H1 (cell line): ENCODE measurements around the gene SGCD. TPM values are rescaled to one million over a fixed set of nuclear protein-coding genes. Genes with fewer than 3 reads are reported as not detected.

Source experiments
- CTCF ChIA-PET: fragments of 300-600 bp; sonication (Branson Sonifier 250); formaldehyde crosslinking; loops from one replicate; lab custom pipeline; 2021; ENCODE audit not compliant: partially characterized antibody; lab: Charles Lee
- POLR2A ChIA-PET: fragments of 300-600 bp; sonication (Branson Sonifier 250); formaldehyde crosslinking; loops from one replicate; lab custom pipeline; 2021; ENCODE audit warnings: inconsistent platforms; ENCODE audit not compliant: partially characterized antibody; lab: Charles Lee
- DNase-seq, 2 experiments: peaks; one replicate each; pipeline versions ENCODE4 v3.0.0 to v3.0.0-alpha.2; 2010 to 2022; ENCODE audit warnings: low spot score in 2 of 2, low read depth in 1 of 2, mixed read lengths in 1 of 2
- FAIRE-seq: peaks from 2 replicates; lab custom pipeline; 2011; peaks lifted over from hg19 to GRCh38; lab: Jason Lieb, UNC
- H2AFZ ChIP-seq: 2 replicates; pipeline ENCODE4 v1.8.1; 2012; ENCODE audit warnings: low read length, inconsistent platforms
- H2AK5ac ChIP-seq: 2 replicates; pipeline ENCODE4 v1.6.1; 2013; ENCODE audit warnings: low read depth, low read length
- H2BK120ac ChIP-seq: replicated peaks from 2 replicates; pipeline ENCODE3; 2013; ENCODE audit warnings: low read depth, low read length, inconsistent platforms
- H2BK12ac ChIP-seq: 2 replicates; pipeline ENCODE4 v1.6.1; 2013; ENCODE audit warnings: low read depth, low read length
- H2BK15ac ChIP-seq: 2 replicates; pipeline ENCODE4 v1.6.1; 2013; ENCODE audit warnings: low read length
- H2BK20ac ChIP-seq: 2 replicates; pipeline ENCODE4 v1.6.1; 2013; ENCODE audit warnings: low read length
- H2BK5ac ChIP-seq: 2 replicates; pipeline ENCODE4 v1.6.1; 2013; ENCODE audit warnings: low read depth, low read length
- H3K14ac ChIP-seq: 2 replicates; pipeline ENCODE4 v1.6.1; 2013; ENCODE audit warnings: inconsistent platforms; ENCODE audit not compliant: insufficient read length
- H3K18ac ChIP-seq: 2 replicates; pipeline ENCODE4 v1.6.1; 2013; ENCODE audit warnings: low read length; ENCODE audit errors: extremely low read depth
- H3K23ac ChIP-seq: 2 replicates; pipeline ENCODE4 v1.6.1; 2013; ENCODE audit warnings: inconsistent platforms; ENCODE audit not compliant: insufficient read length
- H3K23me2 ChIP-seq: 2 replicates; pipeline ENCODE4 v1.6.1; 2013; ENCODE audit warnings: low read depth, low read length
- H3K27ac ChIP-seq: 2 replicates; pipeline ENCODE4 v1.6.1; 2011; ENCODE audit warnings: low read depth, low read length, inconsistent platforms
- H3K27me3 ChIP-seq, 4 experiments: replicated peaks in 1 of 4; 1 replicate in 1 of 4; 2 replicates in 3 of 4; pipeline versions ENCODE4 v1.6.1 to v1.8.1; 2011 to 2013; ENCODE audit warnings: low read length in 3 of 4, mild to moderate bottlenecking in 3 of 4, inconsistent platforms in 2 of 4, mixed read lengths in 2 of 4, moderate library complexity in 1 of 4; ENCODE audit not compliant: control insufficient read depth in 3 of 4, insufficient read depth in 3 of 4; ENCODE audit errors: extremely low read depth in 1 of 4
- H3K36me3 ChIP-seq, 4 experiments: 2 replicates each; pipeline versions ENCODE4 v1.6.1 to v1.8.1; 2011 to 2013; ENCODE audit warnings: mild to moderate bottlenecking in 4 of 4, low read length in 3 of 4, moderate library complexity in 2 of 4, control low read depth in 1 of 4, inconsistent platforms in 1 of 4; ENCODE audit not compliant: insufficient read depth in 4 of 4, control insufficient read depth in 2 of 4
- H3K4ac ChIP-seq: replicated peaks from 2 replicates; pipeline ENCODE3; 2013; ENCODE audit warnings: low read length, low read depth, mixed read lengths, inconsistent platforms; ENCODE audit not compliant: insufficient read length
- H3K4me1 ChIP-seq, 4 experiments: replicated peaks in 1 of 4; 1 replicate in 1 of 4; 2 replicates in 3 of 4; pipeline versions ENCODE4 v1.6.1 to v1.8.1; 2011 to 2013; ENCODE audit warnings: low read length in 3 of 4, inconsistent platforms in 2 of 4, mixed read lengths in 1 of 4; ENCODE audit not compliant: insufficient read depth in 4 of 4, control insufficient read depth in 3 of 4
- H3K4me2 ChIP-seq, 2 experiments: 2 replicates each; pipeline versions ENCODE4 v1.6.1 to v1.8.1; 2011 to 2013; ENCODE audit warnings: low read depth in 2 of 2, low read length in 2 of 2, control low read depth in 1 of 2, inconsistent platforms in 1 of 2, mild to moderate bottlenecking in 1 of 2; ENCODE audit not compliant: insufficient read depth in 1 of 2
- H3K4me3 ChIP-seq, 4 experiments: fragments of 200-600, 300-600 bp in 1 of 4; sonication (generic), shearing (Covaris generic), sonication (Bioruptor Twin) in 1 of 4; 2 replicates each; pipeline versions ENCODE4 v1.5.1 to v1.8.1; 2011 to 2016; ENCODE audit warnings: low read length in 4 of 4, low read depth in 3 of 4, control low read depth in 2 of 4, inconsistent platforms in 2 of 4, mild to moderate bottlenecking in 2 of 4, mixed read lengths in 1 of 4, moderate library complexity in 1 of 4; ENCODE audit not compliant: insufficient read depth in 2 of 4; ENCODE audit errors: extremely low read depth in 1 of 4
- H3K56ac ChIP-seq: replicated peaks from 2 replicates; pipeline ENCODE3; 2013; ENCODE audit warnings: low read depth, mild to moderate bottlenecking, mixed read lengths, low read length, inconsistent platforms; ENCODE audit not compliant: insufficient read length
- H3K79me1 ChIP-seq: 2 replicates; pipeline ENCODE4 v1.6.1; 2013; ENCODE audit warnings: low read depth, low read length, control low read depth
- H3K79me2 ChIP-seq, 2 experiments: 2 replicates each; pipeline versions ENCODE4 v1.6.1 to v1.8.1; 2012 to 2013; ENCODE audit warnings: low read length in 2 of 2, mild to moderate bottlenecking in 2 of 2, inconsistent platforms in 1 of 2; ENCODE audit not compliant: insufficient read depth in 2 of 2, control insufficient read depth in 1 of 2
- H3K9ac ChIP-seq, 4 experiments: replicated peaks in 1 of 4; 1 replicate in 1 of 4; 2 replicates in 3 of 4; pipeline versions ENCODE4 v1.6.1 to v1.8.1; 2011 to 2013; ENCODE audit warnings: low read depth in 3 of 4, low read length in 3 of 4, control low read depth in 2 of 4, mild to moderate bottlenecking in 2 of 4, moderate library complexity in 2 of 4, inconsistent platforms in 1 of 4; ENCODE audit errors: extremely low read depth in 1 of 4
- H3K9me3 ChIP-seq, 2 experiments: 2 replicates each; pipeline versions ENCODE4 v1.6.1 to v1.8.1; 2012 to 2013; ENCODE audit warnings: mild to moderate bottlenecking in 2 of 2, moderate library complexity in 2 of 2, control low read depth in 1 of 2, inconsistent platforms in 1 of 2, low read depth in 1 of 2, low read length in 1 of 2, mixed read lengths in 1 of 2; ENCODE audit not compliant: insufficient read depth in 2 of 2
- H4K20me1 ChIP-seq, 2 experiments: replicated peaks in 1 of 2; 2 replicates each; pipeline versions ENCODE3 to v1.8.1; 2011 to 2013; ENCODE audit warnings: inconsistent platforms in 2 of 2, low read length in 2 of 2, mild to moderate bottlenecking in 1 of 2; ENCODE audit not compliant: insufficient read depth in 2 of 2, control insufficient read depth in 1 of 2
- H4K5ac ChIP-seq: 2 replicates; pipeline ENCODE4 v1.6.1; 2013; ENCODE audit warnings: low read length, low read depth, mixed read lengths, inconsistent platforms; ENCODE audit not compliant: insufficient read length
- H4K8ac ChIP-seq: 2 replicates; pipeline ENCODE4 v1.8.0; 2013; ENCODE audit warnings: mild to moderate bottlenecking, moderate library complexity, low read length, inconsistent platforms; ENCODE audit not compliant: insufficient read depth; ENCODE audit errors: extremely low read depth
- H4K91ac ChIP-seq: replicated peaks from 2 replicates; pipeline ENCODE3; 2013; ENCODE audit warnings: low read length, mixed read lengths, inconsistent platforms; ENCODE audit not compliant: insufficient read length
- CHD1 ChIP-seq: IDR thresholded peaks from 2 replicates; pipeline ENCODE4 v1.6.1; 2012; ENCODE audit warnings: low read depth, low read length, improper control_type of control experiment
- HDAC6 ChIP-seq: IDR thresholded peaks from one replicate; pipeline ENCODE4 v1.7.1; 2012; ENCODE audit warnings: low read depth, mild to moderate bottlenecking, inconsistent platforms, low read length, moderate library complexity
- MAX ChIP-seq: IDR thresholded peaks from 2 replicates; pipeline ENCODE4 v1.6.1; 2012; ENCODE audit warnings: inconsistent platforms
- NRF1 ChIP-seq: IDR thresholded peaks from 2 replicates; pipeline ENCODE4 v1.6.1; 2011; ENCODE audit warnings: mild to moderate bottlenecking, low read depth, low read length, improper control_type of control experiment
- RAD21 ChIP-seq, 2 experiments: IDR thresholded peaks in 1 of 2; conservative IDR thresholded peaks in 1 of 2; 2 replicates each; pipeline ENCODE4 v1.6.1; 2011; ENCODE audit warnings: low read depth in 2 of 2, low read length in 2 of 2, improper control_type of control experiment in 1 of 2, inconsistent platforms in 1 of 2, mild to moderate bottlenecking in 1 of 2, moderate library complexity in 1 of 2
- RNF2 ChIP-seq: fragments of 200-900, 300-1000 bp; sonication (generic); IDR thresholded peaks from 2 replicates; pipeline ENCODE4 v1.7.1; 2016; ENCODE audit warnings: borderline replicate concordance, low read depth, mild to moderate bottlenecking, antibody characterized with exemption, low read length; ENCODE audit not compliant: poor library complexity, severe bottlenecking; ENCODE audit errors: missing control alignments
- SIN3A ChIP-seq, 2 experiments: IDR thresholded peaks in 1 of 2; conservative IDR thresholded peaks in 1 of 2; 2 replicates each; pipeline ENCODE4 v1.6.1; 2011 to 2012; ENCODE audit warnings: low read length in 2 of 2, improper control_type of control experiment in 1 of 2, low read depth in 1 of 2, mild to moderate bottlenecking in 1 of 2
- SP4 ChIP-seq: IDR thresholded peaks from 2 replicates; pipeline ENCODE4 v1.6.1; 2012; ENCODE audit warnings: low read length, inconsistent platforms
- SRF ChIP-seq: IDR thresholded peaks from 2 replicates; pipeline ENCODE4 v1.6.1; 2011; ENCODE audit warnings: mild to moderate bottlenecking, low read depth, low read length, moderate library complexity
- TBP ChIP-seq: IDR thresholded peaks from 2 replicates; pipeline ENCODE4 v1.6.1; 2011; ENCODE audit warnings: low read depth, low read length, improper control_type of control experiment
- ZNF274 ChIP-seq: IDR thresholded peaks from 2 replicates; pipeline ENCODE4 v1.7.0; 2012; ENCODE audit warnings: low read length, borderline replicate concordance; ENCODE audit errors: extremely low read depth
- WGBS, 2 experiments: shearing (Covaris generic) in 1 of 2; methylation state at CpG; one replicate each; pipeline versions ENCODE4 v1.1.6 to v1.1.7; 2013 to 2015; ENCODE audit warnings: low lambda C conversion rate in 2 of 2, mixed read lengths in 2 of 2, inconsistent platforms in 1 of 2, low coverage in 1 of 2, missing lambda C conversion rate in 1 of 2; ENCODE audit not compliant: insufficient replicate concordance in 2 of 2, insufficient coverage in 1 of 2, insufficient read length in 1 of 2; ENCODE audit errors: extremely low coverage in 1 of 2, missing lambda C conversion rate in 1 of 2; 5-methylcytosine and 5-hydroxymethylcytosine counted together
- polyA plus RNA-seq, 7 experiments: library from polyadenylated mRNA; depleted of rRNA in 3 of 7; stranded (reverse) in 5 of 7; unstranded in 2 of 7; fragments of >200 nt in 5 of 7; fragments of 200-250 nt in 2 of 7; gene quantifications; 1 replicate in 5 of 7; 2 replicates in 1 of 7; 4 replicates in 1 of 7; pipeline versions ENCODE4 v1.2.1 to v1.2.3, GENCODE V29; 2011 to 2013; ENCODE audit warnings: missing spikeins in 2 of 7, mixed read lengths in 2 of 7
- total RNA-seq: library from RNA; stranded (reverse); fragmentation: NEBNext Ultra II Directional; extraction: Animal tissue kit (Norgen Biotek cat#: 25700); gene quantifications from 2 replicates; pipeline ENCODE4 v1.2.1, GENCODE V29; 2021

SGCD gene
- total and polyA plus RNA-seq, 2 of the 8 experiments (the other 6 are each of a cell fraction or from before 2014, with no cell fraction given), result 0.04 to 0.08 TPM

- Histone ChIP-seq H3K23ac (no peak overlapping the region), H3K27me3 (no peaks in the 10 kb centered on the region), H2BK5ac (no peak overlapping the region), H3K36me3 (no peaks in the 10 kb centered on the region), H3K18ac (no peak overlapping the region), H3K4me2 (no peak overlapping the region), H3K14ac (no peak overlapping the region), H3K79me2 (no peaks in the 10 kb centered on the region), H4K8ac (no peak overlapping the region), H2BK12ac (no peak overlapping the region), H2BK15ac (no peak overlapping the region), H4K5ac (no peak overlapping the region), H3K56ac (no peak overlapping the region), H3K4ac (no peak overlapping the region), H3K4me1 (no peaks in the 10 kb centered on the region), H3K79me1 (no peaks in the 10 kb centered on the region), H2BK120ac (no peak overlapping the region), H2BK20ac (no peak overlapping the region), H4K20me1 (no peaks in the 10 kb centered on the region), H2AFZ (no peak overlapping the region), H2AK5ac (no peak overlapping the region), H3K9ac (no peak overlapping the region), H3K27ac (no peak overlapping the region), H4K91ac (no peak overlapping the region), H3K9me3 (peaks cover 0 to 3% of the 10 kb centered on the region in 2 experiments; a peak in 2 of 4 replicates), H3K4me3 (no peak overlapping the region), H3K23me2 (no peaks in the 10 kb centered on the region)
- WGBS, 2 experiments, result 94% methylated on average over 3 of the region's 3 CpGs; no CpG with 5 or more reads in 1 of the 2 experiments
- CTCF ChIA-PET, result no interaction called here
- DNase-seq (no peak), FAIRE-seq (no peak)
- TF ChIP-seq SRF (no peak), CHD1 (no peak), SIN3A (conservative IDR thresholded peaks at IDR 0.05 in 1 of 2, IDR thresholded peaks at IDR 0.05 in 1 of 2; ENCODE audit: low read depth in 1 of 2, low read length in 2 of 2) (no peak), NRF1 (no peak), TBP (no peak), SP4 (no peak), MAX (no peak), ZNF274 (no peak), RNF2 (no peak), HDAC6 (no peak), RAD21 (IDR thresholded peaks at IDR 0.05 in 1 of 2, conservative IDR thresholded peaks at IDR 0.05 in 1 of 2; ENCODE audit: low read depth in 2 of 2, low read length in 2 of 2) (no peak)
- POLR2A ChIA-PET, result no interaction called here
Observed at GRCh38 chr5:156597276-156597675, 270.3 kb downstream of the SGCD start.
